Breast epithelium (tissue), 4 donors: ENCODE data around the gene TMEM232. TPM values are rescaled to one million over a fixed set of nuclear protein-coding genes. Genes with fewer than 3 reads are reported as not detected.

Experiments
- DNase-seq, 2 donors: peaks; one replicate each; pipeline ENCODE4 v3.0.0-alpha.2; 2019; ENCODE audit warnings: low spot score in 2 of 2
- H3K27ac ChIP-seq, 2 donors: fragments of 200-600 bp; sonication (generic) in 1 of 2; one replicate each; pipeline ENCODE4 v1.5.1; 2016 to 2019; ENCODE audit warnings: mild to moderate bottlenecking in 1 of 2
- H3K27me3 ChIP-seq, 2 donors: fragments of 200-600 bp; sonication (generic) in 1 of 2; one replicate each; pipeline versions ENCODE4 v1.5.1 to v1.6.0; 2017 to 2019; ENCODE audit warnings: control low read depth in 1 of 2, mild to moderate bottlenecking in 1 of 2
- H3K36me3 ChIP-seq: fragments of 200-600 bp; one replicate; pipeline ENCODE4 v1.5.1; 2019
- H3K4me1 ChIP-seq, 2 donors: fragments of 200-600 bp; sonication (generic); one replicate each; pipeline ENCODE4 v1.5.1; 2016 to 2019; ENCODE audit warnings: control low read depth in 1 of 2
- H3K4me3 ChIP-seq, 3 donors: fragments of 200-600 bp; sonication (generic); 1 replicate in 2 of 3; 2 replicates in 1 of 3; pipeline ENCODE4 v1.5.1; 2016 to 2019; ENCODE audit warnings: mild to moderate bottlenecking in 3 of 3, moderate library complexity in 2 of 3
- H3K9me3 ChIP-seq, 2 donors: fragments of 200-600 bp; sonication (generic) in 1 of 2; one replicate each; pipeline ENCODE4 v1.5.1; 2016 to 2019; ENCODE audit warnings: control low read depth in 1 of 2
- CTCF ChIP-seq, 3 donors: fragments of 450-650 bp; IDR thresholded peaks; one replicate each; pipeline ENCODE4 v1.5.1; 2016 to 2017; ENCODE audit warnings: antibody characterized with exemption in 3 of 3, mild to moderate bottlenecking in 3 of 3, moderate library complexity in 3 of 3
- POLR2A ChIP-seq: fragments of 450-650 bp; IDR thresholded peaks from one replicate; pipeline ENCODE4 v1.6.1; 2016; ENCODE audit warnings: antibody characterized with exemption, mild to moderate bottlenecking, moderate library complexity
- POLR2AphosphoS5 ChIP-seq, 3 donors: sonication (generic); formaldehyde crosslinking; IDR thresholded peaks; one replicate each; pipeline ENCODE4 v1.6.1; 2017; ENCODE audit warnings: antibody characterized with exemption in 3 of 3
- intact Hi-C: fragments of 100-400 bp; cut with DNase I; formaldehyde crosslinking; loops from one replicate; pipeline ENCODE4 v1.15.1; 2023; ENCODE audit warnings: low total_unique reads
- total RNA-seq, 3 donors: library from RNA; depleted of rRNA; stranded (reverse); fragments of >200 nt; gene quantifications; one replicate each; pipeline ENCODE4 v1.1.0, GENCODE V29; 2016

The TMEM232 gene
- total RNA-seq, 3 donors from 2014 or later, result 2.0 to 6.4 (median 4.6) TPM

- intact Hi-C loops, result no loop called here
- no peak overlapping the region for H3K4me3 ChIP-seq
- no peaks in the 10 kb centered on the region for H3K9me3 ChIP-seq
- H3K36me3 ChIP-seq, result no peaks in the 10 kb centered on the region
- H3K27me3 ChIP-seq, result no peaks in the 10 kb centered on the region
- H3K4me1 ChIP-seq, result no peaks in the 10 kb centered on the region
- TF ChIP-seq POLR2A, result no peak
- DNase-seq, result no peak
- no peak overlapping the region for H3K27ac ChIP-seq
Measured at GRCh38 chr5:110653231-110653970, 73.1 kb downstream of the TMEM232 start.

GRCh38 chr5:110651507-110651906 is 75.0 kb downstream of the TMEM232 start:
- intact Hi-C loops, result no loop called here
- H3K36me3 ChIP-seq, result no peaks in the 10 kb centered on the region
- TF ChIP-seq POLR2AphosphoS5 (IDR thresholded peaks at IDR 0.05), result no peak
- TF ChIP-seq POLR2A, result no peak
- TF ChIP-seq CTCF (IDR thresholded peaks at IDR 0.05), result no peak
- no peaks in the 10 kb centered on the region for H3K9me3 ChIP-seq
- H3K4me1 ChIP-seq, result no peaks in the 10 kb centered on the region
- H3K27me3 ChIP-seq, result no peaks in the 10 kb centered on the region
- no peak overlapping the region for H3K27ac ChIP-seq
- H3K4me3 ChIP-seq, result no peak overlapping the region
- no peak for DNase-seq

GRCh38 chr5:110644357-110644756 is 82.1 kb downstream of the TMEM232 start:
- Histone ChIP-seq H3K9me3 (no peaks in the 10 kb centered on the region), H3K27me3 (no peaks in the 10 kb centered on the region), H3K27ac (no peak overlapping the region), H3K4me1 (no peaks in the 10 kb centered on the region), H3K36me3 (no peaks in the 10 kb centered on the region), H3K4me3 (no peak overlapping the region)
- no peak for DNase-seq
- intact Hi-C loops, result no loop called here
- TF ChIP-seq POLR2AphosphoS5 (IDR thresholded peaks at IDR 0.05), result no peak

DNA sequence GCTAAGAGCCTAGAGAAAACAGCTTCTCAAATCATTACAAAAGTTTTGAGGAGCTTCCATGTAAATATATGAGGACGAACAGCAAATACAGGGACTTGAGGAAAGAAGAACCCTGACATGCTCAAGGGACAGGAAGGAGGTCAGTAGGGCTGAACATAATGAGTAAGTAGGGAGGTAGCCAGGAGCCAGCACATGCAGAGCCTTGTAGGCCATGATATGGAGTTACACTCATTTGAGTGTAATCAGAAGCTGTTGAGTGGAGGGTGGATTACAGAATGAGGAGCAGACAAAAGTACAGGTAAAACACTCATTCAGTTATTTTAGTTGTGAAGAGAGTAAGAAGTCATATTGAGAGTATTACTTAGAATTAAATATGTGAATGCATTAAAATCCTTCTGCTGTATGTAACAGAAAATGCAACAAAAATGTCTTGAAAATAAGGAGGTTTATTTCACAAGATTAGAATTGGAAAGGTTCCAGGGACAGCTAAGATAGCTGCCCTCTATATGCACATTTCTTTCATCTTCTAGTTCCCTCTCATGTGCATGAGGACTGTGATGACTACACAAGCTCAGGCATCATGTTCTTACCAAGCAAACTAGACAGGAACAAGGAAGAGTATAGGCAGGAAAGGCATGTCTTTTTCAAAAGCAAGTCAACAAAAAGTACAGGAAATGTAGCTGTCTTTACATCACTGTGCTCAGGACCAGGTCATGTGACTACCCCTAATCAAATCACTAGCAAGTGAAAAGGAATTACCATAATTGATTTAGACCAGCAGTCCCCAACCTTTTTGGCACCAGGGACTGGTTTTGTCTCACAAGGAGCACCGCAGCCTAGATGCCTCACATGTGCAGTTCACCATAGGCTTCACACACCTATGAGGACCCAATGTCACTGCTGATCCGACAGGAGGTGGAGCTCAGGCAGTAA is 87.2 kb downstream of the TMEM232 start:
- Histone ChIP-seq H3K27ac (no peak overlapping the region), H3K36me3 (no peaks in the 10 kb centered on the region), H3K4me3 (no peak overlapping the region), H3K27me3 (no peaks in the 10 kb centered on the region), H3K4me1 (no peaks in the 10 kb centered on the region), H3K9me3 (no peaks in the 10 kb centered on the region)
- intact Hi-C loops, result no loop called here
- no peak for DNase-seq
- no peak for TF ChIP-seq CTCF (IDR thresholded peaks at IDR 0.05)
- TF ChIP-seq POLR2A, result no peak
- no peak for TF ChIP-seq POLR2AphosphoS5 (IDR thresholded peaks at IDR 0.05)

DNA sequence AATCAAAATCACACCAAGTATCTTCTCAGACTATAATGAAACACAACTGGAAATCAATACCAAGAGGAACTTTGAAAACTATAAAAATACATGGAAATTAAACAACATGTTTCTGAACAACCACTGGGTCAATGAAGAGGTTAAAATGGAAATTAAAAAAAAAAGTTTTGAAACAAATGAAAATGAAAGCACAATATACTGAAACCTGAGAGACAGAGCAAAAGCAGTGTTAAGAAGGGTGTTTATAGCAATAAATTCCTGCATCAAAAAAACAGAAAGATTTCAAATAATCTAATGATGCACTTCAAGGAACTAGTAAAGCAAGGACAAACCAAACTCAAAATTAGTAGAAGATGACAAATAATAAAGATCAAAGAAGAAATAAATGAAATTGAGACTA is 92.0 kb downstream of the TMEM232 start:
- Histone ChIP-seq H3K4me3 (no peak overlapping the region), H3K9me3 (no peaks in the 10 kb centered on the region), H3K4me1 (no peaks in the 10 kb centered on the region), H3K36me3 (no peaks in the 10 kb centered on the region), H3K27me3 (no peaks in the 10 kb centered on the region), H3K27ac (no peak overlapping the region)
- DNase-seq, result no peak
- intact Hi-C loops, result no loop called here
- TF ChIP-seq CTCF (IDR thresholded peaks at IDR 0.05) (no peak), POLR2A (no peak), POLR2AphosphoS5 (IDR thresholded peaks at IDR 0.05) (no peak)

DNA sequence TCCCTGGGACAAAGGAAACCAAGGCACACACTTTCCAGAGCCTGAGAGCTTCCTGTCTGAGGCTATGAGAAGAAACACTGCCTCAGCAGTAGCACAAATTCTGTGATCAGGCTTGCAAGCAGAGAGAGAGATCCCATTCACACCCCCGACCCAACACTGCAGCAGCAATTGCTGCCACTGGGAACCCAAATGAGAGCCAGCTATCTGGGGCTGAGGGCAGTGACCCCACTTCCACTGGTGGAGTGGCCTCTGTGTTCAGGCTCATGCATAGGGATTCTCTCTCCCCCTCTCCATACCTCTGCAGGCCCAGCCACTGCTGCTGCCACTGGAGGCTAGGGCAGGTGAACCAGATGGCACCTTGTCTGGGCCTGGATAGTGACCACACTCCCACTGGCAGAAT is 95.2 kb downstream of the TMEM232 start:
- intact Hi-C loops, result no loop called here
- Histone ChIP-seq H3K36me3 (no peaks in the 10 kb centered on the region), H3K9me3 (no peaks in the 10 kb centered on the region), H3K27me3 (no peaks in the 10 kb centered on the region), H3K27ac (no peak overlapping the region), H3K4me1 (no peaks in the 10 kb centered on the region), H3K4me3 (no peak overlapping the region)
- no peak for DNase-seq
- TF ChIP-seq CTCF (IDR thresholded peaks at IDR 0.05) (no peak), POLR2A (no peak), POLR2AphosphoS5 (IDR thresholded peaks at IDR 0.05) (no peak)
